PC-9 (cell line): ENCODE results near the gene COL23A1.

ENCODE experiments used
- EZH2 ChIP-seq: fragments of 200-600 bp; sonication (generic); IDR thresholded peaks from 2 replicates; pipeline ENCODE4 v1.8.0; 2017; ENCODE audit warnings: antibody characterized with exemption, low read depth
- TF ChIP-seq, protein P1 (sequence below): fragments of 200-600 bp; sonication (generic); conservative IDR thresholded peaks from 2 replicates; pipeline ENCODE4 v1.6.1; 2017; ENCODE audit warnings: mixed run types, antibody characterized with exemption, mild to moderate bottlenecking, moderate library complexity

DNA sequence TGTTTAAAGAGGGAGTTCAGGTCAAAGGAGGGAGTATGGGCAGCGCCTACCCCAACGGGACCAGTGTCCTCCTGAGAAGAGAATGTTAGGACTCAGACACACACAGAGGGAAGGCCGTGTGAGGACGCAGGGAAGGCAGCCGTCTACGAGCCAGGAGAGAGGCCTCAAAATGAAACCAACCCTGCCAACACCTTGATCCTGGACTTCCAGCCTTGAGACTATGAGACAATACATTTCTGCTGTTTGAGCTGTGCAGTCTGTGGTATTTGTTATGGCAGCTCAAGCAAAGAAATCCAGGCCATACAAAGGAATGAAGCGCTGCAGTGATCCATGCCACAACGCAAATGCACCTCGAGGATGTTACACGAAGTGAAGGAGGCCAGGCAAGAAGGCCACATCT is 97.9 kb downstream of the COL23A1 start:
- TF ChIP-seq, protein P1, sequence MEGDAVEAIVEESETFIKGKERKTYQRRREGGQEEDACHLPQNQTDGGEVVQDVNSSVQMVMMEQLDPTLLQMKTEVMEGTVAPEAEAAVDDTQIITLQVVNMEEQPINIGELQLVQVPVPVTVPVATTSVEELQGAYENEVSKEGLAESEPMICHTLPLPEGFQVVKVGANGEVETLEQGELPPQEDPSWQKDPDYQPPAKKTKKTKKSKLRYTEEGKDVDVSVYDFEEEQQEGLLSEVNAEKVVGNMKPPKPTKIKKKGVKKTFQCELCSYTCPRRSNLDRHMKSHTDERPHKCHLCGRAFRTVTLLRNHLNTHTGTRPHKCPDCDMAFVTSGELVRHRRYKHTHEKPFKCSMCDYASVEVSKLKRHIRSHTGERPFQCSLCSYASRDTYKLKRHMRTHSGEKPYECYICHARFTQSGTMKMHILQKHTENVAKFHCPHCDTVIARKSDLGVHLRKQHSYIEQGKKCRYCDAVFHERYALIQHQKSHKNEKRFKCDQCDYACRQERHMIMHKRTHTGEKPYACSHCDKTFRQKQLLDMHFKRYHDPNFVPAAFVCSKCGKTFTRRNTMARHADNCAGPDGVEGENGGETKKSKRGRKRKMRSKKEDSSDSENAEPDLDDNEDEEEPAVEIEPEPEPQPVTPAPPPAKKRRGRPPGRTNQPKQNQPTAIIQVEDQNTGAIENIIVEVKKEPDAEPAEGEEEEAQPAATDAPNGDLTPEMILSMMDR: no peak
- TF ChIP-seq EZH2: no peak
